Measurements from ENCODE around the gene CATSPERE.

CATSPERE gene

DNA sequence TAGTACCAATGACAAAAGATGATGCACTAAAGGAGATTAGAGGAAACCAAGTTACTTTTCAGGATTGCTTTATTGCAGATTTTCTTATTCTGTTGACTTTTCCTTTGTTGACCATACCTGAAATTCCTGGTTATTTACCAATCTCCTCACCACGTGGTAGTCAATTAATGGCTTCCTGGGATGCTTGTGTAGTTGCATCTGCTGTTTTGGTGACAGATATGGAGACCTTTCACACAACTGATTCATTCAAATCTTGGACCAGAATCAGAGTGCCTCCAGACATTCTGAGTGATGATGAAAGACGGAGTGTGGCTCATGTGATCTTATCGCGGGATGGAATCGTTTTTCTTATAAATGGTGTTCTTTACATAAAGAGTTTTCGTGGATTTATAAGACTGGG is 91.3 kb downstream of the CATSPERE start:
- Histone ChIP-seq H3K4me1 (ENCODE audit: insufficient read depth, low read length, poor library complexity, severe bottlenecking) (no peaks in the 10 kb centered on the region), H3K27me3 (ENCODE audit: insufficient read depth, low read length, poor library complexity, severe bottlenecking) (no peaks in the 10 kb centered on the region), H3K79me2 (ENCODE audit: insufficient read depth, low read length) (no peaks in the 10 kb centered on the region), H3K9me3 (ENCODE audit: insufficient read depth, low read depth, low read length) (no peaks in the 10 kb centered on the region), H3K9me2 (replicated peaks; ENCODE audit: low read depth, low read length) (no peaks in the 10 kb centered on the region), H2AFZ (ENCODE audit: low read length) (no peak overlapping the region), H4K20me1 (ENCODE audit: insufficient read depth, low read length, poor library complexity, severe bottlenecking) (no peaks in the 10 kb centered on the region), H3F3A (ENCODE audit: low read depth) (no peaks in the 10 kb centered on the region), H3K9ac (ENCODE audit: low read depth, low read length, poor library complexity, severe bottlenecking) (no peak overlapping the region), H3K36me3 (ENCODE audit: insufficient read depth, low read length) (no peaks in the 10 kb centered on the region), H3K4me3 (ENCODE audit: low read length, poor library complexity, severe bottlenecking) (no peak overlapping the region), H3K4me2 (ENCODE audit: low read depth, low read length, poor library complexity, severe bottlenecking) (no peak overlapping the region)
- no peak for TF ChIP-seq EZH2phosphoT487 (IDR thresholded peaks at IDR 0.05; ENCODE audit: borderline replicate concordance)
- TF ChIP-seq CTCF (conservative IDR thresholded peaks at IDR 0.05; ENCODE audit: low read length): no peak

- Histone ChIP-seq H3K4me2 (ENCODE audit: low read depth, low read length, poor library complexity, severe bottlenecking) (no peak overlapping the region), H3K4me3 (ENCODE audit: low read length, poor library complexity, severe bottlenecking) (no peak overlapping the region), H3K4me1 (ENCODE audit: insufficient read depth, low read length, poor library complexity, severe bottlenecking) (no peaks in the 10 kb centered on the region), H3K9ac (ENCODE audit: low read depth, low read length, poor library complexity, severe bottlenecking) (no peak overlapping the region), H3F3A (ENCODE audit: low read depth) (no peaks in the 10 kb centered on the region), H3K27me3 (ENCODE audit: insufficient read depth, low read length, poor library complexity, severe bottlenecking) (no peaks in the 10 kb centered on the region), H3K9me3 (ENCODE audit: insufficient read depth, low read depth, low read length) (no peaks in the 10 kb centered on the region), H2AFZ (ENCODE audit: low read length) (no peak overlapping the region), H3K9me2 (replicated peaks; ENCODE audit: low read depth, low read length) (no peaks in the 10 kb centered on the region), H4K20me1 (ENCODE audit: insufficient read depth, low read length, poor library complexity, severe bottlenecking) (no peaks in the 10 kb centered on the region), H3K36me3 (ENCODE audit: insufficient read depth, low read length) (no peaks in the 10 kb centered on the region), H3K79me2 (ENCODE audit: insufficient read depth, low read length) (no peaks in the 10 kb centered on the region)
- TF ChIP-seq CTCF (conservative IDR thresholded peaks at IDR 0.05; ENCODE audit: low read length) (no peak), EZH2phosphoT487 (IDR thresholded peaks at IDR 0.05; ENCODE audit: borderline replicate concordance) (no peak)
These were observed 95.2 kb downstream of the CATSPERE start for GRCh38 chr1:244556263-244556662.

- Histone ChIP-seq H3K4me3 (ENCODE audit: low read length, poor library complexity, severe bottlenecking) (no peak overlapping the region), H3K4me2 (ENCODE audit: low read depth, low read length, poor library complexity, severe bottlenecking) (no peak overlapping the region), H3K4me1 (ENCODE audit: insufficient read depth, low read length, poor library complexity, severe bottlenecking) (no peaks in the 10 kb centered on the region), H4K20me1 (ENCODE audit: insufficient read depth, low read length, poor library complexity, severe bottlenecking) (no peaks in the 10 kb centered on the region), H3K9ac (ENCODE audit: low read depth, low read length, poor library complexity, severe bottlenecking) (no peak overlapping the region), H3K9me2 (replicated peaks; ENCODE audit: low read depth, low read length) (no peaks in the 10 kb centered on the region), H2AFZ (ENCODE audit: low read length) (no peak overlapping the region), H3K36me3 (ENCODE audit: insufficient read depth, low read length) (no peaks in the 10 kb centered on the region), H3K79me2 (ENCODE audit: insufficient read depth, low read length) (no peaks in the 10 kb centered on the region), H3F3A (ENCODE audit: low read depth) (no peaks in the 10 kb centered on the region), H3K9me3 (ENCODE audit: insufficient read depth, low read depth, low read length) (no peaks in the 10 kb centered on the region), H3K27me3 (ENCODE audit: insufficient read depth, low read length, poor library complexity, severe bottlenecking) (no peaks in the 10 kb centered on the region)
- TF ChIP-seq CTCF (conservative IDR thresholded peaks at IDR 0.05; ENCODE audit: low read length) (no peak), EZH2phosphoT487 (IDR thresholded peaks at IDR 0.05; ENCODE audit: borderline replicate concordance) (no peak)
These were observed 96.5 kb downstream of the CATSPERE start for GRCh38 chr1:244557565-244557964.

Measured in Loucy (cell line).